Naive thymus-derived CD4-positive, alpha-beta T cell (primary cell): ENCODE measurements around the gene PLEKHA4. TPM values are rescaled to one million over a fixed set of nuclear protein-coding genes. Genes with fewer than 3 reads are reported as not detected.

Experiments used
- ATAC-seq: fragments of 150-1000 bp; cut with Tn5 transposase; 2 replicates; pipeline ENCODE4 v1.10.0; 2021; ENCODE audit warnings: mild to moderate bottlenecking, moderate library complexity
- CTCF ChIA-PET: fragments of 350-600 bp; sonication (Branson Sonifier 250); formaldehyde crosslinking; loops from one replicate; lab custom pipeline; 2021; ENCODE audit warnings: antibody characterized with exemption; lab: Charles Lee
- POLR2A ChIA-PET: fragments of 350-600 bp; sonication (Branson Sonifier 250); formaldehyde crosslinking; loops from one replicate; lab custom pipeline; 2021; ENCODE audit warnings: antibody characterized with exemption, inconsistent platforms; lab: Charles Lee
- DNase-seq, 9 donors: peaks; one replicate each; pipeline versions ENCODE4 v3.0.0 to v3.0.0-alpha.2; 2020 to 2022; ENCODE audit warnings: mixed read lengths in 1 of 9
- H3K27ac ChIP-seq: one replicate; pipeline ENCODE4 v1.7.0; 2013; ENCODE audit warnings: mild to moderate bottlenecking, low read depth, low read length, moderate library complexity
- H3K27me3 ChIP-seq, 2 donors: one replicate each; pipeline ENCODE4 v1.7.0; 2013; ENCODE audit warnings: low read length in 2 of 2, mild to moderate bottlenecking in 2 of 2, moderate library complexity in 2 of 2; ENCODE audit not compliant: control insufficient read depth in 2 of 2, insufficient read depth in 2 of 2
- H3K36me3 ChIP-seq, 3 experiments: 1 replicate in 2 of 3; 2 replicates in 1 of 3; pipeline ENCODE4 v1.7.0; 2013; ENCODE audit warnings: low read length in 3 of 3, mild to moderate bottlenecking in 3 of 3, moderate library complexity in 1 of 3; ENCODE audit not compliant: insufficient read depth in 3 of 3, control insufficient read depth in 2 of 3
- H3K4me1 ChIP-seq, 2 donors: one replicate each; pipeline ENCODE4 v1.7.0; 2013; ENCODE audit warnings: low read length in 2 of 2, mild to moderate bottlenecking in 2 of 2, moderate library complexity in 1 of 2; ENCODE audit not compliant: control insufficient read depth in 2 of 2, insufficient read depth in 2 of 2
- H3K4me3 ChIP-seq: 2 replicates; pipeline ENCODE4 v1.7.0; 2013; ENCODE audit warnings: mild to moderate bottlenecking, low read length
- H3K9me3 ChIP-seq, 3 experiments: 1 replicate in 2 of 3; 2 replicates in 1 of 3; pipeline ENCODE4 v1.7.0; 2013; ENCODE audit warnings: low read length in 3 of 3; ENCODE audit not compliant: control insufficient read depth in 2 of 3
- H3K27ac Mint-ChIP-seq, 9 donors: one replicate each; pipeline ENCODE4 v1.8.0; 2020 to 2022; ENCODE audit warnings: mixed read lengths in 9 of 9, mild to moderate bottlenecking in 8 of 9, moderate library complexity in 5 of 9, inconsistent platforms in 2 of 9
- H3K27me3 Mint-ChIP-seq, 5 donors: one replicate each; pipeline ENCODE4 v1.8.0; 2021 to 2022; ENCODE audit warnings: mixed read lengths in 5 of 5, mild to moderate bottlenecking in 1 of 5
- H3K36me3 Mint-ChIP-seq, 5 donors: one replicate each; pipeline ENCODE4 v1.8.0; 2020 to 2022; ENCODE audit warnings: mixed read lengths in 5 of 5, mild to moderate bottlenecking in 3 of 5, inconsistent platforms in 1 of 5
- H3K4me1 Mint-ChIP-seq, 7 donors: one replicate each; pipeline ENCODE4 v1.8.0; 2020 to 2022; ENCODE audit warnings: mixed read lengths in 7 of 7, mild to moderate bottlenecking in 3 of 7, inconsistent platforms in 1 of 7
- H3K4me3 Mint-ChIP-seq, 10 donors: one replicate each; pipeline ENCODE4 v1.8.0; 2020 to 2022; ENCODE audit warnings: mild to moderate bottlenecking in 10 of 10, mixed read lengths in 10 of 10, moderate library complexity in 6 of 10, inconsistent platforms in 2 of 10
- H3K9me3 Mint-ChIP-seq, 11 donors: one replicate each; pipeline ENCODE4 v1.8.0; 2020 to 2022; ENCODE audit warnings: mixed read lengths in 11 of 11, mild to moderate bottlenecking in 4 of 11, inconsistent platforms in 1 of 11, moderate library complexity in 1 of 11
- intact Hi-C, 2 donors: fragments of 100-400 bp; cut with micrococcal nuclease; formaldehyde crosslinking; loops; one replicate each; pipeline ENCODE4 v1.15.1; 2023
- polyA plus RNA-seq, 2 donors: library from polyadenylated mRNA; unstranded; fragments of 300-500 nt; fragmentation: Illumina TruSeq; gene quantifications; one replicate each; pipeline ENCODE4 v1.2.3, GENCODE V29; 2021
- total RNA-seq, 6 experiments: library from RNA in 5 of 6; stranded (reverse) in 5 of 6; gene quantifications; 1 replicate in 5 of 6; 2 replicates in 1 of 6; pipeline ENCODE4 v1.2.3 and lab custom pipeline; 2021 to 2026

PLEKHA4 gene
- total and polyA plus RNA-seq, 7 experiments from 2014 or later: 2.1 to 7.4 (median 4.0) TPM

DNA sequence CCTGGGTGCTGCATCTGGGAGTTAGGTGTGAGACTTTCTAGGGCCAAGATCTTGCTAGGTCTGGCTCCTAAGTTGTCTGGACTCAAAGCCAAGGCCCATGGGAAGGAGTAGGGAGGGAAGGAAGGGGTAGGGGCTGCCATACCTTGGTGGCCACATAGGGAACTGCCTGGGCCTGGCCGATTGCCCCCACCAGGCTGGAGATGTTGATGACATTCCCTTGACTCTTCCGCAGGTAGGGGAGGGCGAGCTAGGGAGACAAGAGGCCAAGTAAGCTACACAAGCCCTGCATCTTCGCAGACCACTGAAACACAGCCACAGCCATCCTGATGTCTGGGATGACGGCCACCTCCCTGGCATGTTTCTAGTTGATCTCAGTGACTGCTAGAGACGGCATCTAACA is 53.5 kb downstream of the PLEKHA4 start:
- peak overlapping the region in 4 of 9 donors; percentile 38 to 65 (median 46) for H3K27ac Mint-ChIP-seq
- ChIA-PET CTCF (no interaction called here), POLR2A (no interaction called here)
- ATAC-seq: no peak
- H3K27me3 ChIP-seq: no peaks in the 10 kb centered on the region
- no peaks in the 10 kb centered on the region for H3K27me3 Mint-ChIP-seq
- peaks cover 0 to 3% (median 0%) of the 10 kb centered on the region in 3 experiments for H3K36me3 ChIP-seq
- no peaks in the 10 kb centered on the region for H3K36me3 Mint-ChIP-seq
- intact Hi-C loops: no loop called here
- peaks cover 0 to 2% (median 0%) of the 10 kb centered on the region in 11 donors for H3K9me3 Mint-ChIP-seq
- H3K4me3 Mint-ChIP-seq: no peak overlapping the region
- H3K4me3 ChIP-seq: no peak overlapping the region
- H3K4me1 Mint-ChIP-seq: peaks cover 11 to 31% (median 25%) of the 10 kb centered on the region in 7 donors
- no peaks in the 10 kb centered on the region for H3K9me3 ChIP-seq
- no peak overlapping the region for H3K27ac ChIP-seq
- peaks cover 4 to 8% of the 10 kb centered on the region in 2 donors for H3K4me1 ChIP-seq
- no peak for DNase-seq

DNA sequence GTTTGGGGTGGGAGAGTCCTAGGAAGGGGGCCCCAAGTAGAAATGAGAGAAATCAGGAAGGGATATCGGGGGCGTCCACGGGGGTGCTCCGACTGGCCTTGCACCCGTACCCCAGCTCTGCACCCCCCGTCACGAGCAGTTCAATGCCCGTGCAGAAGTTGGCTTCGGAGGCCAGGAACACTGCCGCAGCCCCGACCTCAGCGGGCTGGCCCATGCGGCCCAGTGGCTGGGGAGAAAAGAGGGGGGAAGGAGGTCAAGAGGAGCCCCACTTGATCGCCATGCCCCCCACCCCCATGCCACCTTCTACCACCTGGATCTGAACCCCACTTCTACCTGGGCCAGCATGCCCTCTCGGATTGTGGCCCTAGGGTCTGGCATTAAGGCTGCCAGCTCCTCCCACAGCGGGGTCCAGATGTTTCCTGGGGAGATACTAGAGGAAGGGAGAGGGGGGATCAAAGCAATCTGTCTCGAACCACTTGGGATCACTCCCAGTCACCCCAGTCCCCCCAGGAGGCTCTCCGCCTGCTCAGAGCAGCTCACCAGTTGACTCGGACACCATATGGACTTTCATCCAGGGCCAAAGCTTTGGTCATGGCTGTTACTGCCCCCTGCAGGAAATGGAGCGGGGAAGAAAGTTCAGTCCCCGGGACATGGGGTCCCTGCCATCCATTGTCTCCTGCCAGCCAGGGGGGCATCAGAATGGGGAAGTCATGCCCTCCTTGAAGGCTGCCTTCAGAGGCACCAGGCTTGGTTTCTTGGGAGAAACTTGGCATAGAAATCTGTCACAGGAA is 55.1 kb downstream of the PLEKHA4 start:
- Mint-ChIP-seq H3K9me3 (peaks cover 0 to 2% (median 0%) of the 10 kb centered on the region in 11 donors), H3K4me3 (peak overlapping the region in 8 of 10 donors; percentile 29 to 89 (median 79)), H3K36me3 (no peaks in the 10 kb centered on the region), H3K27me3 (no peaks in the 10 kb centered on the region), H3K27ac (peak overlapping the region in 4 of 9 donors; percentile 54 to 78 (median 56)), H3K4me1 (peaks cover 16 to 42% (median 37%) of the 10 kb centered on the region in 7 donors)
- ChIA-PET CTCF (interaction anchor here (0.7 to 1.6 kb wide), 3 partner anchors 18 to 701 kb away, joined by 3 read pairs; no protein-coding TSS in a partner anchor), POLR2A (no interaction called here)
- H3K9me3 ChIP-seq: no peaks in the 10 kb centered on the region
- DNase-seq (no peak), ATAC-seq (no peak)
- no peak overlapping the region for H3K27ac ChIP-seq
- no peak overlapping the region for H3K4me3 ChIP-seq
- intact Hi-C loops: no loop called here
- H3K27me3 ChIP-seq: no peaks in the 10 kb centered on the region
- peaks cover 10% of the 10 kb centered on the region in 2 donors for H3K4me1 ChIP-seq
- H3K36me3 ChIP-seq: peaks cover 0 to 3% (median 0%) of the 10 kb centered on the region in 3 experiments

GRCh38 chr19:48812094-48812929 is 56.1 kb downstream of the PLEKHA4 start:
- no peak overlapping the region for H3K4me3 ChIP-seq
- H3K27ac Mint-ChIP-seq: peak overlapping the region; percentile 54 to 87 (median 78)
- POLR2A ChIA-PET: interaction anchor here (0.6 to 0.7 kb wide), 2 partner anchors 59 to 174 kb away, joined by 3 read pairs; no protein-coding TSS in a partner anchor

DNA sequence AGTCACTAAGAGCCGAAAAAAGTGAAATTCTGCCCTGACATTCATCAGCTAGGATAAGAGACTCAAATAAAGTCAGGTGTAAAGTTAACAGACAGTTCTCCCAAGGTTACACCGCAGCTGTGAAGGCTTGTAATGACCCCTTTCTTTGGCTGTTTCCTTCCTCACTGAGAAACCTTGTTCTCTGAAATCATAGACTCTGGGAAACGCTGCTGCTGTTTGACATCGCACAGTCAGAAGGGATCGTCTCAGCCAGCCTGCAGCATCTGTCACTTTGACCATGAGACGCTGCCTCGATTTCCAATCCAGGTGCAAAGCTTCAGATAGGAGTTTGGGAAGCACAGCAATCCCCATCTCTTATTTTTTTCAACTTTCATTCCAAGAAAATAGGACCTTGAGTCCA is 58.3 kb downstream of the PLEKHA4 start:
- CTCF ChIA-PET: interaction anchor here (1.4 to 1.9 kb wide), 2 partner anchors 15 to 166 kb away, joined by 3 to 10 read pairs; no protein-coding TSS in a partner anchor
- Histone ChIP-seq H3K9me3 (no peaks in the 10 kb centered on the region), H3K27me3 (no peaks in the 10 kb centered on the region), H3K27ac (peak overlapping the region; percentile 59), H3K4me3 (peak overlapping the region; percentile 69), H3K4me1 (peaks cover 10% of the 10 kb centered on the region in 2 donors), H3K36me3 (peaks cover 0 to 9% (median 0%) of the 10 kb centered on the region in 3 experiments)
- ATAC-seq (no peak), DNase-seq (no peak)
- H3K27me3 Mint-ChIP-seq: no peaks in the 10 kb centered on the region
- peak overlapping the region; percentile 44 to 79 (median 58) for H3K27ac Mint-ChIP-seq
- H3K4me3 Mint-ChIP-seq: peak overlapping the region; percentile 79 to 92 (median 84)
- intact Hi-C loops: loop anchor here (2.0 kb wide), 3 partner anchors 15 to 71 kb away; no protein-coding TSS in a partner anchor
- POLR2A ChIA-PET: interaction anchor here (0.5 to 1.6 kb wide), 5 partner anchors 9 to 235 kb away, joined by 3 to 6 read pairs (median 3); partner anchors contain the start of gene RUVBL2
- H3K4me1 Mint-ChIP-seq: peaks cover 16 to 40% (median 34%) of the 10 kb centered on the region in 7 donors
- H3K9me3 Mint-ChIP-seq: no peaks in the 10 kb centered on the region
- H3K36me3 Mint-ChIP-seq: peaks cover 0 to 6% (median 0%) of the 10 kb centered on the region in 5 donors

More at GRCh38 chr19:48812094-48812929, 56.1 kb downstream of the PLEKHA4 start:
- H3K9me3 Mint-ChIP-seq: peaks cover 0 to 2% (median 0%) of the 10 kb centered on the region in 11 donors
- peaks cover 0 to 9% (median 0%) of the 10 kb centered on the region in 3 experiments for H3K36me3 ChIP-seq
- DNase-seq: peak in 8 of 9 donors; percentile 25 to 68 (median 48)
- peaks cover 16 to 49% (median 41%) of the 10 kb centered on the region in 7 donors for H3K4me1 Mint-ChIP-seq
- intact Hi-C loops: no loop called here
- no peaks in the 10 kb centered on the region for H3K27me3 ChIP-seq
- H3K36me3 Mint-ChIP-seq: peaks cover 0 to 6% (median 0%) of the 10 kb centered on the region in 5 donors
- peak; percentile 65 for ATAC-seq
- CTCF ChIA-PET: interaction anchor here (0.8 to 1.6 kb wide), 2 partner anchors 17 to 155 kb away, joined by 3 read pairs; no protein-coding TSS in a partner anchor
- peak overlapping the region; percentile 76 to 89 (median 82) for H3K4me3 Mint-ChIP-seq
- peak overlapping the region; percentile 40 for H3K27ac ChIP-seq
- no peaks in the 10 kb centered on the region for H3K9me3 ChIP-seq
- H3K27me3 Mint-ChIP-seq: no peaks in the 10 kb centered on the region
- peaks cover 10% of the 10 kb centered on the region in 2 donors for H3K4me1 ChIP-seq

DNA sequence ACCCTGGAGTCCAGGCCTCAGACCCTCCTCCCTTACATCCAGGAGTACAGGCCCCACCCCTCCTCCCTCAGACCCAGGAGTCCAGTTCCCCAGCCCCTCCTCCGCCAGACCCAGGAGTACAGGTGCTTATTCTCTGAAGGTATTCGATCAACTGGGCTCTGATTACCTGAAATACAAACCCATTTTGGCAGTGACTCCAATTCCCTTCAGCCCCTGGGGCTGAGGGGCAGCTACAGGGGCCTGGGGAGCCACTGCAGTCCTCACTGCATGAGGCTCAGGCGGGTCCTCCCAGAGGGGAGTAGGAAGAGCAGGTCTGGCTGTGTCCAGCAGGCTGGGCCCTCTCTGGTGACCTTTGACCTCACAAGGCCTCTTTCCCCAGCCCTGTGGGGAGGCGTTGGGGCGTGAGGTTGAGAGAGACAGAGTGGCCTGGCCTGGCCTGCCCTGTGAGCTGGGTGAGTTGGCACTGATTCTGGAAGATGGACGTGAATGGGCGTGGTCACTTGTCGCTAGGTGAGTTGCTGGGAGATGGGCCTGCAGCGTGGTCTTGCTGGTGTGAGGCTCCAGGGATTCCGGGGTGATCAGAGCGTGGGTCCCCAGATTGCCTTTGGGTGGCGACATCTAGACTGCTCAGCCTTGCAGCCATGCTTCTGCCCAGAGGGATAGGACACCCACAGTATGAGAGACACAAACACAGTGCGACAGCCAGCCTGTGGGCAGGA is 60.7 kb downstream of the PLEKHA4 start:
- intact Hi-C loops: no loop called here
- Mint-ChIP-seq H3K27ac (peak overlapping the region in 2 of 9 donors; percentile 51 to 68), H3K36me3 (peaks cover 0 to 6% (median 0%) of the 10 kb centered on the region in 5 donors), H3K9me3 (no peaks in the 10 kb centered on the region), H3K4me1 (peaks cover 15 to 38% (median 31%) of the 10 kb centered on the region in 7 donors), H3K27me3 (no peaks in the 10 kb centered on the region), H3K4me3 (peak overlapping the region in 7 of 10 donors; percentile 6 to 66 (median 45))
- ATAC-seq: no peak
- Histone ChIP-seq H3K27me3 (no peaks in the 10 kb centered on the region), H3K36me3 (peaks cover 0 to 9% (median 0%) of the 10 kb centered on the region in 3 experiments), H3K4me3 (no peak overlapping the region), H3K4me1 (peaks cover 10% of the 10 kb centered on the region in 2 donors), H3K27ac (no peak overlapping the region), H3K9me3 (no peaks in the 10 kb centered on the region)
- no peak for DNase-seq
- ChIA-PET POLR2A (no interaction called here), CTCF (interaction anchor here (1.5 to 2.5 kb wide), 3 partner anchors 12 to 35 kb away, joined by 4 to 18 read pairs (median 6); no protein-coding TSS in a partner anchor)
